ENCODE measurements around the gene RAB35.
"Not testable (repeated sequence)": the region's sequence is repeated elsewhere in the genome, so short reads cannot be mapped to it uniquely, and the experiment has no call there.

Gene RAB35

GRCh38 chr12:120054293-120054692 is 62.3 kb downstream of the RAB35 start:
- DNase-seq, result no peak

DNA sequence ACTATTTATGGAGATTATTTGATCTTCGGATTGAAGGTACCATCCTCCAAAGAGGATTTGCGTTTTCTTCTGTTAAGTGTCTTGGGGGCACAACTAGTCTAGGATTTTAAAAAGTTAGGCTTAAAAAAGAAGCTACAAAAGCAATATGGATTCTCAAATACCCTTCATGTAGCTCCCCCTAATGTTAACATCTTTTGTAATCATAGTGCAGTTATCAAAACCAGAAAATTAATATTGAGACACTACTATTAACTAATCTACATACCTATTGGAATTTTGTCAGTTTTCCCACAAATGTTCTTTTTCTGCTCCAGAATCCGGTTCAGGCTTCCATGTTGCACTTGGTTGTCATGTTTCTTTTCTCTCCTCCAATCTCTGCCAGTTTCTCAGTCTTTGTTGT is 65.0 kb downstream of the RAB35 start:
- no peak for DNase-seq

DNA sequence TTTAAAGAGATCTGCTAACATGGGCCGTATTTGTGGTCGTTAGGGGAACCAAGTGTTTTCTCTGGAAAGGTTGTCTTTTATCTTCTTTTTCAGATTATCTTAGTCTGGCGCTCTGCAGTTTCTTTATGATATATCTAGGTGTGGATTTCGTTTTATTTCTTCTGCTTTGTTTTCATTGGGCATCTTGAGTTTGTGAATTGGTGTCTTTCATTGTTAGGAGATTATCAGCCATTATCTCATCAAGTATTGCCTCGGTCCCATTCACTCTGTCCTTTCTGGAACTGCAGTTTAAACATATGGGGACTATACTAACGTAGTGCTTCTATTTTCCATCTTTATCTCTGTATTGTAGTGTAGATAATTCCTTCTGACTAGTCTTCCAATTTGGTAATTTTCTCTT is 67.1 kb downstream of the RAB35 start:
- DNase-seq, result no peak

GRCh38 chr12:120048263-120048662 is 68.3 kb downstream of the RAB35 start:
- DNase-seq, result no peak

DNA sequence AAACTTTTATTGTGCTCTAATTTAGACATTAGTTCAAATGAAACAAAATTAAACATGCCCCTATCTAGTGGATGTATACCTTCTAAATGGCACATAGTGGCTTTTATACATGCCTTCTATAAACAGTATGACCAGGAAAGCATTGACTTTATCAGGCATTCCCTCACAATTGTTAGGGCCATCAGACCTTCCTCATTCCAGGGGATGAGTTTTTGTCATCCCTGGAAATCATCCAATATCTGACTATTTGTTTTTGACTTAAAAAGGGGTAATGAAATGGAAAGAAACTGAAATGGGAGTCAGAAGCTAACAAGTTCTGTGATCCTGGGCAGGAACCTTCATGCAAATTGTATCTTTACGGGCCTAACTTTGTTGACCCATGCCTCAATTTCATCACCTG is 69.5 kb downstream of the RAB35 start:
- no peak for DNase-seq

- not testable (repeated sequence) for DNase-seq
Measured at GRCh38 chr12:120045367-120045766, 71.2 kb downstream of the RAB35 start.
